SK-MEL-5 (cell line): ENCODE results near the gene HIVEP2. TPM values are rescaled to one million over a fixed set of nuclear protein-coding genes. Genes with fewer than 3 reads are reported as not detected.

Experiments
- DNase-seq: peaks from one replicate; pipeline ENCODE4 v3.0.0-alpha.2; 2016; ENCODE audit warnings: low read depth, low spot score
- in situ Hi-C: cut with HindIII; loops from 2 replicates; pipeline ENCODE4 v1.10.0; 2016; ENCODE audit warnings: low sequenced_read_pairs, high pct_unique_total_duplicates, low pct_unique_long_range_greater_than_20kb
- total RNA-seq: library from RNA; depleted of rRNA; stranded (reverse); fragments of >200 nt; shearing (Covaris generic); gene quantifications from 2 replicates; pipeline ENCODE4 v1.2.3, GENCODE V29; 2014

Gene HIVEP2
- total RNA-seq, 1 experiment from 2014 or later: 6.4 TPM

- in situ Hi-C loops: no loop called here
- DNase-seq: no peak
These were observed 12.1 kb downstream of the HIVEP2 start for GRCh38 chr6:142932889-142933288.

DNA sequence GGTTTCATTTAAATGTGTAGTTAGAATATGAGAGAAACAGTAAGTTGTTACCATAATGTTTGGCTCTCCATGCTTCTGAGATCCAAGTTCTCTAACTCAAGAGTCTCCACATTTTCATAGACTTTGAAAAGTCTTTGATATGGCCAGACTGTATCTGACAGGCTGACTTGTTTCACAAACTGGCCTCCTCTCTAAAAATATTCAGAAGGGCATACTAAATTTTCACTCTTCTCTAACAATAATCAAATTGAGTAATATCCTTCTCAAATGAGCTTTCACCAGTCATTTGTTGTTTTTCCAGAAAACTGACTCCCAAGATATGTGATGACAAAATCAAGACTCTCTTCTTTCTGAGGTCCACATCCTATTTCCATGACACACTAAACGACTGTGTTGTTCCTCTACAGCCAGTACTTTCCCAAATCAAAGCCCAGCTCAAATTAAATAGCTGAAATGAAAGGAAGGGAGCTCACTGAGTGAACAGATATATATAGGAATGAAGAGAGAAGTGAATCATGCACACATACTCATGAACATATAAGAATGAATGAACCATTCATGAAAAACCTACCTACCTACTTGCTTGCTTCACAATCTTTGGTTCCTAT is 15.1 kb downstream of the HIVEP2 start:
- in situ Hi-C loops: no loop called here

DNA sequence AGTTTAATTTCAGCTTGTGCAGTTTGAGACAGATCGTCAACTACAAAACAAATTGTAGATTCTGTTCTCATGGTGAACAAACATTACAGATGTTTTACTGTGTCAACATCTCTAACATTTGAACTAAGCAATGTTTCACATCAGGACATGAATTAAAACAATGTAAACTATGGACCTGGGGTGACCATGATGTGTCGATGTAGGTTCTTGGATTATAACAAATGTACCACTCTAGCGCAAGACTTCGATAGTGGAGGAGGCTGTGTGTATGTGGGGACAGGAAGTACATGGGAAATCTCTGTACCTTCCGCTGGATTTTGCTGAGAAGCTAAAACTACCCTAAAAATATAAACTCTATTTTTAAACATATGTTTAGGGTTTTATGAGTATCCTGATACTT is 17.1 kb downstream of the HIVEP2 start:
- in situ Hi-C loops: no loop called here
- no peak for DNase-seq

More for the DNA sequence above, 15.1 kb downstream of the HIVEP2 start:
- DNase-seq: no peak

- DNase-seq: no peak
- in situ Hi-C loops: no loop called here
These were observed 17.8 kb downstream of the HIVEP2 start for GRCh38 chr6:142927271-142927580.

- peak; percentile 62 for DNase-seq
- in situ Hi-C loops: no loop called here
These were observed 18.3 kb downstream of the HIVEP2 start for GRCh38 chr6:142926494-142927270.

DNA sequence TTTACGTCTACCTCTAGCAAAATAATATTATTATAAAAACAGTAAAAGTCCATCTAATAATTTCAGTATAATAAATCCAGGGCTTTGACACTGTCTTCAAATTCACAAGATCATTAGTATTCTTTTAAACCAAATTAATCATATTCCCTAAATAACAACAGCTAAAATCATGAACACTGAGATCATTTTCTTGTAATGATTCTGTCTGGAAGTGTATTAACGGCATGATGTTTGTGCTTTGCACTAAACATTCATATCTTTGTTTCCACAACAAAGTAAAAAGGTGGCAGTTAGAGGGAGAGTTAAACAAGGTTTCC is 18.8 kb downstream of the HIVEP2 start:
- DNase-seq: no peak
- in situ Hi-C loops: no loop called here

GRCh38 chr6:142925575-142926110 is 19.3 kb downstream of the HIVEP2 start:
- in situ Hi-C loops: no loop called here
- DNase-seq: peak; percentile 52

- in situ Hi-C loops: no loop called here
- no peak for DNase-seq
These were observed 26.5 kb downstream of the HIVEP2 start for GRCh38 chr6:142918339-142919042.

GRCh38 chr6:142916881-142917280 is 28.1 kb downstream of the HIVEP2 start:
- DNase-seq: no peak
- in situ Hi-C loops: no loop called here

GRCh38 chr6:142914937-142915697 is 29.9 kb downstream of the HIVEP2 start:
- in situ Hi-C loops: no loop called here
- no peak for DNase-seq

DNA sequence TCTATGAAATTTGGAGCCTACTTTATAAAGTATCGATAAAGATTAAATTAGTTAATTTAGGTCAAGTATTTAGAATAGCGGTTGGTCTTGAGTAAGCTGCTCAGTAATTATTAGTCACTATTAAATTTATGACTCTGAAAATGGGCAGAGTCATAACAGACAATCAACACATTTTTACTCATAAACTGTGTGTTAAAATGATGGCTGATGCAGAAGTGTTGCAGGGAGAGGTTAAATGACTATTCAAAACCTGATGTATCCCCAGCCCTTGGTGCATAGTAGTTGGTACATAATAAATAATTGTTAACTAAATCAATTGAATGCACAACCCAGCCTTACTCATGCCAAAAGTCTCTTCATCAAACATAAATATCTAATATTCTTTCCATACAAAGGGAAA is 30.6 kb downstream of the HIVEP2 start:
- in situ Hi-C loops: no loop called here
- no peak for DNase-seq

- in situ Hi-C loops: no loop called here
- DNase-seq: no peak
These were observed 31.4 kb downstream of the HIVEP2 start for GRCh38 chr6:142913511-142914047.

GRCh38 chr6:142913036-142913510 is 31.9 kb downstream of the HIVEP2 start:
- in situ Hi-C loops: no loop called here
- no peak for DNase-seq

GRCh38 chr6:142912125-142912524 is 32.9 kb downstream of the HIVEP2 start:
- DNase-seq: no peak
- in situ Hi-C loops: no loop called here

DNA sequence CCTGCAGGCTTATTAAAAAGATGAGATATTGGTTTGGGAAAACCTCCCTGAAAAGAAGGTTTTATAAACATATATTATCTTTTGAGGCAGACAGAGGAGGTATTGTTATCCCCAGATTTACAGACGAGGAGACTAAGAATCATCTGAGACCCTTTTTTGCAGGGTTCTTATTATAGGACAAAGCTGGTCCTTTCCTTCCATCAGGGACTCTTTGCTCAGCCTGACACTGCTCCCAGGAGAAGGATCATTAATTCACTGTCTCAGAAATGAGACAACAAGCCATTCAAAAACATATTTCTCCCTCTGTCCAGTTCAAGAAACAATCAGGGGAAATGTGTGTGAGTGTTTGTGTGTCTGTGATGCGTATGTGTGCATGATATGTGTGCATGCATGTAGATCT is 33.5 kb downstream of the HIVEP2 start:
- peak; percentile 83 for DNase-seq
- in situ Hi-C loops: no loop called here

- in situ Hi-C loops: no loop called here
- no peak for DNase-seq
These were observed 35.3 kb downstream of the HIVEP2 start for GRCh38 chr6:142909686-142910085.

GRCh38 chr6:142908235-142908634 is 36.7 kb downstream of the HIVEP2 start:
- in situ Hi-C loops: no loop called here
- DNase-seq: no peak

DNA sequence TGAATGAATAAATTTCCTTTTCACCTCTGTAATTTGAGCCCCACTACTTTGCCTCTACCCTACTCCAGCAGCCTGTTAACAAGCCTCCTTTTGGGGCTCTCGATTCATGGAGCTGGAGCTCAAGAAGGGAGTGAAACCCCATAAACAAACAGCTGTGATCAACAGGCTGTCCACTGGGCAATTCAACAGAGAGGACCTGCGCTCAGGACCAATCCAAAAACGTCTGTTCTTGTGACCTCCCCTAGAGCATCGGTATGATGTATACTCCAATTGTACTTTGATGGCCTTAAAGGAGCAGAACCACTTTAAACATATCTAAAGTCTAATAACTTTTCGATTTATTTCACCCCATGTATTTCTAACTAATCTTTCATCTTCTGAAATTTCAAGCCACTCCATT is 37.4 kb downstream of the HIVEP2 start:
- DNase-seq: peak; percentile 53
- in situ Hi-C loops: no loop called here
